GM06990 (cell line): ENCODE data around the gene SPACA5B.
"Not testable (repeated sequence)": the region's sequence is repeated elsewhere in the genome, so short reads cannot be mapped to it uniquely, and the experiment has no call there.

Experiments used
- DNase-seq: peaks from one replicate; pipeline ENCODE4 v3.0.0-alpha.2; 2011; ENCODE audit not compliant: insufficient read length; ENCODE audit errors: extremely low read depth
- H3K27me3 ChIP-seq: replicated peaks from 2 replicates; pipeline ENCODE4 v1.6.0; 2011; ENCODE audit warnings: low read length; ENCODE audit not compliant: control insufficient read depth, insufficient read depth
- H3K36me3 ChIP-seq: 2 replicates; pipeline ENCODE4 v1.5.1; 2011; ENCODE audit warnings: low read length; ENCODE audit not compliant: control insufficient read depth, insufficient read depth
- H3K4me3 ChIP-seq: replicated peaks from 2 replicates; pipeline ENCODE4 v1.5.1; 2011; ENCODE audit warnings: low read depth, mild to moderate bottlenecking, control low read depth, low read length
- TF ChIP-seq, protein P1 (sequence below): IDR thresholded peaks from 2 replicates; pipeline ENCODE4 v1.5.1; 2011; ENCODE audit warnings: low read length, control low read depth, mild to moderate bottlenecking, inconsistent platforms; ENCODE audit not compliant: insufficient read depth, poor library complexity, severe bottlenecking

Gene SPACA5B

DNA sequence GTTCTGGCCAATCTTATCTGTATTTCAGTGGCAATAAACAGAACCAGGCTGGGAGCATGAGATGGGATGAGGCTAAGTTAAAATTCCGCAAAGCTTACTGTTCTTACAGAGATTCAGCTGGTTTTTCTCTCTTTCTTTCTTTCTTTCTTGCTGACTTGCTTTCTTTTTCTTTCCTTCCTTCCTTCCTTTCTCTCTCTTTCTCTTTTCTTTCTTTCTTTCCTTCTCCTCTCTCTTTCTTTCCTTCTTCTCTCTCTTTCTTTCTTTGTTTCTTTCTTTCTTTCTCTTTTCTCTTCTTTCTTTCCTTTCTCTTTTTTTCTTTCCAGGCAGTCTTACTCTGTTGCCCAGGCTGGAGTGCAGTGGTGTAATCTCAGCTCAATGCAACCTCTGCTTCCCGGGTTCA lies 24.4 kb downstream of the SPACA5B start:
- DNase-seq, result no peak
- no peak overlapping the region for H3K4me3 ChIP-seq
- TF ChIP-seq, protein P1, sequence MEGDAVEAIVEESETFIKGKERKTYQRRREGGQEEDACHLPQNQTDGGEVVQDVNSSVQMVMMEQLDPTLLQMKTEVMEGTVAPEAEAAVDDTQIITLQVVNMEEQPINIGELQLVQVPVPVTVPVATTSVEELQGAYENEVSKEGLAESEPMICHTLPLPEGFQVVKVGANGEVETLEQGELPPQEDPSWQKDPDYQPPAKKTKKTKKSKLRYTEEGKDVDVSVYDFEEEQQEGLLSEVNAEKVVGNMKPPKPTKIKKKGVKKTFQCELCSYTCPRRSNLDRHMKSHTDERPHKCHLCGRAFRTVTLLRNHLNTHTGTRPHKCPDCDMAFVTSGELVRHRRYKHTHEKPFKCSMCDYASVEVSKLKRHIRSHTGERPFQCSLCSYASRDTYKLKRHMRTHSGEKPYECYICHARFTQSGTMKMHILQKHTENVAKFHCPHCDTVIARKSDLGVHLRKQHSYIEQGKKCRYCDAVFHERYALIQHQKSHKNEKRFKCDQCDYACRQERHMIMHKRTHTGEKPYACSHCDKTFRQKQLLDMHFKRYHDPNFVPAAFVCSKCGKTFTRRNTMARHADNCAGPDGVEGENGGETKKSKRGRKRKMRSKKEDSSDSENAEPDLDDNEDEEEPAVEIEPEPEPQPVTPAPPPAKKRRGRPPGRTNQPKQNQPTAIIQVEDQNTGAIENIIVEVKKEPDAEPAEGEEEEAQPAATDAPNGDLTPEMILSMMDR, result no peak
- no peaks in the 10 kb centered on the region for H3K36me3 ChIP-seq
- no peaks in the 10 kb centered on the region for H3K27me3 ChIP-seq

DNA sequence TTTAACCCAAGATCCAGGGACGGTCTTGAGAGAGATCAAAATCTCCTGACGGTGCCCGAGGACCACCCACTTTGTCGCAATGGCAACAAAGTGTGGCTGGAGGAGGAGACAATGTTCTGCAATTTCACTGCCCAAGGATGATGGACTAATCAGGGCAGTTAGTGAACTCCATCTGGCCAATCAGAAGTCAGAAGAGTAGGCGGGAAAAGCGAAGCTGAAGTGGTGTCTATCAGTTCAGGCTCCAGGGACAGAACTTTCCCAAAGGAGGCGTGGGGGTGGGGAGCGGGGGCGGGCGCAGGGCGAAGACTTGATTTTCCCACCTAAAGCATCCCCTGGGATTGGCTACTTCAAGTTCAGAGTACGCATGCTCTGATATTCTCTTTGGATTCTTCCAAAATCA lies 25.6 kb downstream of the SPACA5B start:
- no peaks in the 10 kb centered on the region for H3K36me3 ChIP-seq
- DNase-seq, result no peak
- H3K27me3 ChIP-seq, result no peaks in the 10 kb centered on the region
- TF ChIP-seq, protein P1, result no peak
- H3K4me3 ChIP-seq, result no peak overlapping the region

DNA sequence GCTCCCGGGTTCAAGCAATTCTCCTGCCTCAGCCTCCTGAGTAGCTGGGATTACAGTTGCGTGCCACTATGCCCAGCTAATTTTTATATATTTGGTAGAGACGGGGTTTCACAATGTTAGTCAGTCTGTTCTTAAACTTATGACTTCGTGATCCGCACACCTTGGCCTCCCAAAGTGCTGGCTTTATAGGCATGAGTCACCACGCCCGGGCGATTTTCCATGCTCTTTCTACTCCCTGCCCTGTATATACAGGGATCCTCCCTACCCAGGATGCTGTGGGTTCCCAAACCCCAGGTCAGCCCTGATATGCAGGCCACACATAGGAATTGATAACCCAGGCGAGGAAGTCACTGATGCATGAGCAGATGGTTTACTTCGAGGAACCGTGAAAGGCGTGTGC lies 34.8 kb downstream of the SPACA5B start:
- Histone ChIP-seq H3K36me3 (no peaks in the 10 kb centered on the region), H3K27me3 (no peaks in the 10 kb centered on the region), H3K4me3 (no peak overlapping the region)
- TF ChIP-seq, protein P1, result no peak
- DNase-seq, result no peak

DNA sequence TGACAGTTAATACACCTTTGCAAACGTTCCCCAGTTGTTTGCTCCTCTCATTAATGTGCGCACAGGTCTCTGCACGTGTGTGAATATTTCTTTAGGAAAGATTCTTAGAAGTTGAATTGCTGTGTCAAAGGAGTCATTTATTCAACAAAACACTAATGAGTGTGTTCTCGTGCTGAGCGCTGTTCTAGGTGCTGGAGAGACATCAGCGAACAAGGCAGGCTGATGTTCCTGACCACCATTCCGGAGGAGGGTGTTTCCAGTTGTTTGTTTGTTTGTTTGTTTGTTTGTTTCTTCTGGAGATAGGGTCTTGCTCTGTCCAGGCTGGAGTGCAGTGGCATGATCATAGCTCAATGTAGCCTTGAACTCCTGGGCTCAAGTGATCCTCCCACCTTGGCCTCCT lies 35.9 kb downstream of the SPACA5B start:
- H3K4me3 ChIP-seq, DNase-seq, H3K27me3 ChIP-seq, H3K36me3 ChIP-seq: not testable (repeated sequence)

DNA sequence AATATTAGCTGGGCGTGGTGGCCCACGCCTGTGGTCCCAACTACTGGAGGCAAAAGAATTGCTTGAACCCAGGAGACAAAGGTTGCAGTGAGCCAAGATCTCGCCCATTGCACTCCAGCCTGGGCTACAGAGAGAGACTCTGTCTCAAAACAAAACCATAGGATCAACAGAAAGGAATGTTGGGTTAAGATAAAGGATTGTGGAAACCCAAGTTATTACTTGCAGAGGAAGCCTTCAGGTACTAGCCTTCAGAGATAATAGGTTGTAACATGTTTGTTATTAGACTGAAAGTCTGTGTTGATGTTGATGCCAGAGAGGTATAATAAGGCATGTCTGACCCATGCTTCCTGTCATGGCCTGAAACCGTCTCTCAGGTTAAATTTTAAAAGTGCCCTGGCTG lies 49.3 kb downstream of the SPACA5B start:
- Histone ChIP-seq H3K27me3 (no peaks in the 10 kb centered on the region), H3K36me3 (no peaks in the 10 kb centered on the region)
- TF ChIP-seq, protein P1, result no peak

DNA sequence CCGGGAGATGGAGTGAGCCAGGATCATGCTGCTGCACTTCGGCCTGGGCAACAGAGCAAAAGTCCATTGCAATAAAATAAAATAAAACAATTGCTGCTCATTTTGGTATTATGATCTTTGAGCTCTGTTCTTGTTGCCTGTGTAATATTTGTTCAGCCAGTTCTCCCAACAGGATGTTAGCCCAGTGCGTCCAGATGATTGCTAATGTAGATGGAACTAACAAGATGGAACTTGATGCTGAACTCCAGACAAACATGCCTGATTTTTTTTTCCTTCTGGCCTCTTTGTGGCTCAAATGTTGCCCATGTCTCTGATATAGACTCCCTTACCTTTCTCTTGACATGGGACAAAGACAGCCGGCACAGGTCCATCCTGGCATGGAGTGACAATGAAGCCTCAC lies 50.4 kb downstream of the SPACA5B start:
- DNase-seq, result no peak
- H3K27me3 ChIP-seq, result no peaks in the 10 kb centered on the region
- TF ChIP-seq, protein P1, result no peak

More for the DNA sequence above, 49.3 kb downstream of the SPACA5B start:
- H3K4me3 ChIP-seq, result no peak overlapping the region
- DNase-seq, result no peak

DNA sequence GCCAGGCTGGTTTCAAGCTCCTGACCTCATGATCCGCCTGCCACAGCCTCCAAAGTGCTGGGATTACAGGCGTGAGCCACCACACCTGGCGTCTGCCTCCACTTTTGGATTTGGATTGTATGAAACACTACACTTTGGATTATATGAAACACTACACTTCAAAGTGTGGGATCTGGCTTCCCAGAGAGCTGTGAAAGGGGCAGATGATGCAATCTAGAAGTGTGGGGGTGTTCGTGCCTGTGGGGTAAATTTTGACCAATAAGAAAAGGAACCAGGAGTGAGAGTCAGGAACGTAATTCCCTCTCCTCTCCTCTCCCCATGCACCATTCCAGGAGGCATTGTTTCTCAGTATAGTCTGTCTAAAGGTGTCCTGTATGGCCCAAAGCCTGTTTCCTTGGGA lies 51.5 kb downstream of the SPACA5B start:
- H3K27me3 ChIP-seq, DNase-seq, H3K36me3 ChIP-seq, H3K4me3 ChIP-seq: not testable (repeated sequence)

More for the DNA sequence above, 50.4 kb downstream of the SPACA5B start:
- Histone ChIP-seq H3K36me3 (no peaks in the 10 kb centered on the region), H3K4me3 (no peak overlapping the region)
